ENCODE data around the gene SNX25.

DNA sequence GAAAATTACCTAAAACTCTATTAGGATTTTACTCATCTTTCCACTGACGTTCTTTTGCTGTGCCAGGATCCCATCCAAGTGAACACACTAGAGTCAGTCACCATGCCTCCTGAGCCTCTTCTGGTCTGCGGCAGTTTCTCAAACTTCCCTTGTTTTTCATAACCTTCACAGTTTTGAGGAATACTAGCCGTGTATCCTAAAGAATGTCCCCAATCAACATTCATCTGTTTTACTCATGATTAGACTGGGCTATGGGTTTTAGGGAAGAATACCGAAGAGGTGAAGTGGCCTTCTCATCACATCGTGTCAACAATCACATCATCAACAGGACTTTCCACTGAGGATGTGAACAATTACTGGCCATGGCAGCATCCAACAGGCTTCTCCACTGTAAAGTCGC is 181.5 kb downstream of the SNX25 start:
- TF ChIP-seq CTCF (IDR thresholded peaks at IDR 0.05) (no peak), POLR2AphosphoS5 (IDR thresholded peaks at IDR 0.05) (no peak), POLR2A (IDR thresholded peaks at IDR 0.05) (no peak), EP300 (IDR thresholded peaks at IDR 0.05) (no peak)
